MM.1S (cell line): ENCODE results near the gene OR1F1.

Experiments
- DNase-seq: peaks from one replicate; pipeline ENCODE4 v3.0.0-alpha.2; 2015
- H2AFZ ChIP-seq: fragments of 300-600 bp; sonication (generic); 2 replicates; pipeline ENCODE4 v1.6.0; 2016; ENCODE audit warnings: antibody characterized with exemption, low read length
- H3F3A ChIP-seq: fragments of 300-600 bp; sonication (generic); 2 replicates; pipeline ENCODE4 v1.6.1; 2016; ENCODE audit warnings: mild to moderate bottlenecking, antibody characterized with exemption, low read length, moderate library complexity, mixed read lengths; ENCODE audit not compliant: insufficient read depth
- H3K27ac ChIP-seq: fragments of 300-600 bp; sonication (generic); 2 replicates; pipeline ENCODE4 v1.5.1; 2016; ENCODE audit warnings: mild to moderate bottlenecking, low read length
- H3K27me3 ChIP-seq: fragments of 300-600 bp; sonication (generic); replicated peaks from 2 replicates; pipeline ENCODE4 v1.6.0; 2016; ENCODE audit warnings: low read length; ENCODE audit not compliant: insufficient read depth
- H3K36me3 ChIP-seq: fragments of 300-600 bp; sonication (generic); replicated peaks from 2 replicates; pipeline ENCODE4 v1.6.1; 2016; ENCODE audit warnings: mild to moderate bottlenecking, low read length, mixed read lengths; ENCODE audit not compliant: insufficient read depth
- H3K4me1 ChIP-seq: fragments of 300-600 bp; sonication (generic); 2 replicates; pipeline ENCODE4 v1.6.1; 2016; ENCODE audit warnings: low read length, mixed read lengths
- H3K4me2 ChIP-seq: fragments of 300-600 bp; sonication (generic); 2 replicates; pipeline ENCODE4 v1.6.0; 2016; ENCODE audit warnings: low read depth, low read length
- H3K4me3 ChIP-seq: fragments of 300-600 bp; sonication (generic); 2 replicates; pipeline ENCODE4 v1.5.1; 2016; ENCODE audit warnings: low read length, mixed read lengths
- H3K79me2 ChIP-seq: fragments of 300-600 bp; sonication (generic); 2 replicates; pipeline ENCODE4 v1.6.1; 2016; ENCODE audit warnings: mixed run types, low read length, mixed read lengths
- H3K9ac ChIP-seq: fragments of 300-600 bp; sonication (generic); 2 replicates; pipeline ENCODE4 v1.6.1; 2016; ENCODE audit warnings: low read length, mixed read lengths
- H3K9me2 ChIP-seq: fragments of 300-600 bp; sonication (generic); replicated peaks from 2 replicates; pipeline ENCODE4 v1.6.1; 2016; ENCODE audit warnings: mild to moderate bottlenecking, low read length, mixed read lengths; ENCODE audit not compliant: insufficient read depth
- H3K9me3 ChIP-seq: fragments of 300-600 bp; sonication (generic); replicated peaks from 2 replicates; pipeline ENCODE4 v1.6.1; 2016; ENCODE audit warnings: mild to moderate bottlenecking, low read length, mixed read lengths; ENCODE audit not compliant: insufficient read depth
- H4K20me1 ChIP-seq: fragments of 300-600 bp; sonication (generic); 2 replicates; pipeline ENCODE4 v1.6.1; 2016; ENCODE audit warnings: mild to moderate bottlenecking, low read length, moderate library complexity, mixed read lengths; ENCODE audit not compliant: insufficient read depth
- EZH2 ChIP-seq: fragments of 300-600 bp; sonication (generic); optimal IDR thresholded peaks from 2 replicates; pipeline ENCODE3; 2017; ENCODE audit warnings: low read depth, mild to moderate bottlenecking, antibody characterized with exemption, low read length, mixed read lengths
- EZH2phosphoT487 ChIP-seq: fragments of 300-600 bp; sonication (generic); IDR thresholded peaks from 2 replicates; pipeline ENCODE4 v1.6.1; 2018; ENCODE audit warnings: antibody characterized with exemption, low read length
- TF ChIP-seq, protein P1 (sequence below): fragments of 300-600 bp; sonication (generic); IDR thresholded peaks from 2 replicates; pipeline ENCODE4 v1.5.1; 2016; ENCODE audit warnings: antibody characterized with exemption, low read length, mixed read lengths

Gene OR1F1

DNA sequence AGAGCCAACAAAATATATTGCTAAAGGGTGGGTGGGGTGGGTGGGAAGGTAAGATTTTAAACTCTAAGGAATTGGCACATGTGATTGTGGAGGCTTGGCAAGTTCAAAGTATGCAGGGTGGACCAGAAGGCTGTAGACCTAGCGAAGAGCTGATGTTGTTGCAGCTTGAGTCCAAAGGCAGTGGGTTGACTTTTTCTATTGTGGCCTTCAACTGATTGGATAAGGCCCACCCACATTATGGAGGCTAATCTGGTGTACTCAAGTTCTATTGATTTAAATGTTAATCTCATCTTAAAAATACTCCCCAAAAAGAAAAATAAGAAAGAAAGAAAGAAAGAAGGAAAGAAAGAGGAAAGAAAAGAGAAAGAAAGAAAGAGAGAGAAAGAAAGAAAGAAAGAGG is 24.6 kb downstream of the OR1F1 start:
- no peaks in the 10 kb centered on the region for H3K9me2 ChIP-seq
- H3K27me3 ChIP-seq = no peaks in the 10 kb centered on the region
- no peak overlapping the region for H3K4me2 ChIP-seq
- no peak for TF ChIP-seq EZH2phosphoT487
- TF ChIP-seq EZH2 = no peak
- TF ChIP-seq, protein P1, sequence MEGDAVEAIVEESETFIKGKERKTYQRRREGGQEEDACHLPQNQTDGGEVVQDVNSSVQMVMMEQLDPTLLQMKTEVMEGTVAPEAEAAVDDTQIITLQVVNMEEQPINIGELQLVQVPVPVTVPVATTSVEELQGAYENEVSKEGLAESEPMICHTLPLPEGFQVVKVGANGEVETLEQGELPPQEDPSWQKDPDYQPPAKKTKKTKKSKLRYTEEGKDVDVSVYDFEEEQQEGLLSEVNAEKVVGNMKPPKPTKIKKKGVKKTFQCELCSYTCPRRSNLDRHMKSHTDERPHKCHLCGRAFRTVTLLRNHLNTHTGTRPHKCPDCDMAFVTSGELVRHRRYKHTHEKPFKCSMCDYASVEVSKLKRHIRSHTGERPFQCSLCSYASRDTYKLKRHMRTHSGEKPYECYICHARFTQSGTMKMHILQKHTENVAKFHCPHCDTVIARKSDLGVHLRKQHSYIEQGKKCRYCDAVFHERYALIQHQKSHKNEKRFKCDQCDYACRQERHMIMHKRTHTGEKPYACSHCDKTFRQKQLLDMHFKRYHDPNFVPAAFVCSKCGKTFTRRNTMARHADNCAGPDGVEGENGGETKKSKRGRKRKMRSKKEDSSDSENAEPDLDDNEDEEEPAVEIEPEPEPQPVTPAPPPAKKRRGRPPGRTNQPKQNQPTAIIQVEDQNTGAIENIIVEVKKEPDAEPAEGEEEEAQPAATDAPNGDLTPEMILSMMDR = no peak
- no peak overlapping the region for H3K27ac ChIP-seq
- H3K36me3 ChIP-seq = no peaks in the 10 kb centered on the region
- H3K79me2 ChIP-seq = no peaks in the 10 kb centered on the region
- H3K9me3 ChIP-seq = no peaks in the 10 kb centered on the region
- no peaks in the 10 kb centered on the region for H4K20me1 ChIP-seq
- H3K4me3 ChIP-seq = no peak overlapping the region
- H3F3A ChIP-seq = no peaks in the 10 kb centered on the region; the same call in 1 of the 2 replicates
- H3K4me1 ChIP-seq = peaks cover 19% of the 10 kb centered on the region
- H2AFZ ChIP-seq = no peak overlapping the region
- no peak for DNase-seq
- no peak overlapping the region for H3K9ac ChIP-seq

DNA sequence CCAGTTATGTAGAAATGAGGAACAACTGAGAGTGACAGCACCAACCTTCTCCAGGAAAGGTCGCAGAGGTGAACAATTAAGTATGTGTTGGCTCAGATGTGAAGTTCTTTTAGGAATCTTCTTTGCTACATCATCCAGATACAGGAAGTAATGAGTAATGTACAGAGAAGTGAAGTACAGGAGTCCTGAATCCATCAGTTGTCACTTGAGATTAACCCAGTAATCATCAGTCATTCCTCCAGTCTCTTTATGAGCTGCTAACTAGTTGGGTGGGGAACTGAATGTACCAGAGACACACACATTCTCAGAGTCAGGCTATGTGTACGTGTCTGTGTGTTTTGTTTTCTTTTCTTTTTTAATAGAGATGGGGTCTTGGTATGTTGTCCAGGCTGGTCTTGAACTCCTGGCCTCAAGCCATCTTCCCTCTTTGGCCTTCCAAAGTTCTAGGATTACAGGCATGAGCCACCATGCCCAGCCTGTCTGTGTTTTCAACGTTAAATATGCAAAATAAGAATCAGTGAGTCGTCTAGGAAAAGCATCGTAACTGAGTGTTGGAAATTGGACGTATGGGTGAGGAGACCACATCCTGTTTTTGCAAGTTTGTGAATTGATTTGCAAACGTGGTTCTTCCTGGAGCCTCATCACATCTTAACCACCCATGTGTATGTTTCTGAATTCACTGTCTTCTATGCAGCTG is 27.0 kb downstream of the OR1F1 start:
- Histone ChIP-seq H3K27ac (peak overlapping the region; percentile 38; the same call in 1 of the 2 replicates), H3K36me3 (no peaks in the 10 kb centered on the region), H3K79me2 (no peaks in the 10 kb centered on the region), H3K9me3 (no peaks in the 10 kb centered on the region), H3K4me1 (peaks cover 19% of the 10 kb centered on the region), H4K20me1 (no peaks in the 10 kb centered on the region), H2AFZ (no peak overlapping the region), H3K4me3 (no peak overlapping the region), H3K9ac (no peak overlapping the region), H3F3A (no peaks in the 10 kb centered on the region; the same call in 1 of the 2 replicates), H3K27me3 (no peaks in the 10 kb centered on the region), H3K9me2 (no peaks in the 10 kb centered on the region), H3K4me2 (peak overlapping the region; percentile 10)
- DNase-seq = peak; percentile 57
- no peak for TF ChIP-seq EZH2
- TF ChIP-seq, protein P1 = no peak

DNA sequence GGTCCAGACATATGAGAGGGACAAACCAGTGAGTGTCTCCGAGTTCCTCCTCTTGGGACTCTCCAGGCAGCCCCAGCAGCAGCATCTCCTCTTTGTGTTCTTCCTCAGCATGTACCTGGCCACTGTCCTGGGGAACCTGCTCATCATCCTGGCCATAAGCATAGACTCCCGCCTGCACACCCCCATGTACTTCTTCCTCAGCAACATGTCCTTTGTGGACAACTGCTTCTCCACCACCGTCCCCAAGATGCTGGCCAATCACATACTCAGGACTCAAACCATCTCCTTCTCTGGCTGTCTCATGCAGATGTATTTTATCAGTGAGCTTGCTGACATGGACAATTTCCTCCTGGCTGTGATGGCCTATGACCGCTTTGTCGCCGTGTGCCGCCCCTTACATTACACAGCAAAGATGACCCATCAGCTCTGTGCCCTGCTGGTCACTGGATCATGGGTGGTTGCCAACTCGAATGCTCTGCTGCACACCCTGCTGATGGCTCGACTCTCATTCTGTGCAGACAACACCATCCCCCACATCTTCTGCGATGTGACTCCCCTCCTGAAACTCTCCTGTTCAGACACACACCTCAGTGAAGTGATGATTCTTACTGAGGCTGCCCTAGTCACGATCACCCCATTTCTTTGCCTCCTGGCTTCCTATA is 27.7 kb downstream of the OR1F1 start:
- H4K20me1 ChIP-seq = no peaks in the 10 kb centered on the region
- H3K4me2 ChIP-seq = peak overlapping the region; percentile 10
- no peak overlapping the region for H2AFZ ChIP-seq
- no peaks in the 10 kb centered on the region for H3K9me2 ChIP-seq
- H3K79me2 ChIP-seq = no peaks in the 10 kb centered on the region
- no peak for TF ChIP-seq EZH2phosphoT487
- no peak for TF ChIP-seq EZH2
- no peak overlapping the region for H3K4me3 ChIP-seq
- peak overlapping the region; percentile 38; the same call in 1 of the 2 replicates for H3K27ac ChIP-seq
- peak; percentile 13 for DNase-seq
- H3F3A ChIP-seq = no peaks in the 10 kb centered on the region; the same call in 1 of the 2 replicates
- H3K4me1 ChIP-seq = peaks cover 19% of the 10 kb centered on the region
- H3K36me3 ChIP-seq = no peaks in the 10 kb centered on the region
- no peaks in the 10 kb centered on the region for H3K27me3 ChIP-seq
- H3K9ac ChIP-seq = no peak overlapping the region
- H3K9me3 ChIP-seq = no peaks in the 10 kb centered on the region
